ENCODE measurements around the gene CLDN20.
"Not testable (repeated sequence)": the region's sequence is repeated elsewhere in the genome, so short reads cannot be mapped to it uniquely, and the experiment has no call there.

CLDN20 gene

DNA sequence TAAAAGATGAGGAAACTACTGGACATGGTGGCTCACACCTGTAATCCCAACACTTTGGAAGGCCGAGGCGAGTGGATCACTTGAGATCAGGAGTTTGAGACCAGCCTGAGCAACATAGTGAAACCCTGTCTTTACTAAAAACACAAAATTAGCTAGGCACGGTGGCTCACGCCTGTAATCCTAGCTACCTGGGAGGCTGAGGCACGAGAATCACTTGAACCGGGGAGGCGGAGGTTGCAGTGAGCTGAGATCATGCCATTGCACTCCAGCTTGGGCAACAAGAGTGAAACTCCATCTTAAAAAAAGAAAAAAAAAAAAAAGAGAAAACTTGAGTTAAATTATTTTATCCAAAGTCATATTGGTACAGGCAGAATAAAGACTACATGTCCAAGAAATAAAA is 49.1 kb downstream of the CLDN20 start:
- DNase-seq (ENCODE audit: low spot score), result not testable (repeated sequence)

DNA sequence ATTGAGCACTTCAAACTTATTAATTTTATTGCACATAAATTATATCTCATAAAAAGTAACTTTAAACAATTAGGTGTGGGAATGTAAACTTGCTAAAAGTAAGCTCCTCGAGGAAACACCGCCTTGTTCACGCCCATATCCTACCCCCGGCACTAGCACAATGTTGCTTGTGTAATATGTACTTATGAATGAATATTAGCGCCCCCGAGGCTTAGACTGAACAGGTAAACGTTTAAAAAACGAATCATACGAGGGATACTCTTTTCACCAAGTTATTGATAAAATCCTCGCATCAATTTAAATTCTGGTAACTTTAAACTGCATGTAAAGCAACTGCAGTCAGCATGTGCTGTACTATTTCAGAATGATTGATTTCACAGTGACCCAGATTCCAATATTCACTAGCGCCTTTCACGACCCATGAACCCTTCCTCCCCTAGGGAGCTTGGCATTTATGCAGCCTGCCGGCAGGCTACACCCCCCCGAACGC is 49.8 kb downstream of the CLDN20 start:
- DNase-seq (ENCODE audit: low spot score), result no peak

DNA sequence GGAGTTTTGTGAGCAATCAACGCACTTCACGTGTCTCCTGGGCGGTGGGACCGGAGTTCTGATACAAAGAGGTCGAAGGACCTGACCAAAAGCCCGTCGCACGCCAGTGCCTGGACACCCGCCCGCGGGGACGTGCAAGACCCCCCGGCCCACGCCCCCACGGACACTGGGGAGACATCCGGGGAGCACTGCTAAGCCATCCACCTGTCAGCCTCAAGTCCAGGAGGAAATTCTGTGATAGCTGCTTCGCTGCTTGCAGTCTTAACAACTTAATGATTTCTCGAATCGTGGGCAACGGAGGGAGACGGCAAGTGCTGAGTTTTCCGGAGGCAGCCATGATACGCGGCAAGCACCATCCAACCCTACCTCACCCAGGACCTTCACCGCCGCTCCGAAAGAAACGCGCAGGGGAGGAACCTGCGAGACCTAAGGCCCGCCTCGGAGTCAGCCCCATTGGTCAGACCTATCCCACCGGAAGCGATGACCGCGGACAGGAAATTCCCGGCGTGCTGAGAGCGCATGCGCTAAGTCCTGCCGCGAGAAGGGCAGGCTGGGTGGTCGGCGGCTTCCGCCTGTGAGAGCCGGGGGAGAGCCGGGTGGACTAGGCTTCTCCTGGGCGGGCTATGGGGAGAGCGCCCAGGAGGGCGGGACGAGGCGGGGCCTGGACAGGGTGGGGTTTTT is 50.4 kb downstream of the CLDN20 start, which contains the start of gene TFB1M:
TSS of gene TFB1M (minus strand) at position 393 of the 681 bp plus-strand sequence. CDS start at position 337, 56 bp downstream.
- peak; percentile 99 for DNase-seq (ENCODE audit: low spot score)

DNA sequence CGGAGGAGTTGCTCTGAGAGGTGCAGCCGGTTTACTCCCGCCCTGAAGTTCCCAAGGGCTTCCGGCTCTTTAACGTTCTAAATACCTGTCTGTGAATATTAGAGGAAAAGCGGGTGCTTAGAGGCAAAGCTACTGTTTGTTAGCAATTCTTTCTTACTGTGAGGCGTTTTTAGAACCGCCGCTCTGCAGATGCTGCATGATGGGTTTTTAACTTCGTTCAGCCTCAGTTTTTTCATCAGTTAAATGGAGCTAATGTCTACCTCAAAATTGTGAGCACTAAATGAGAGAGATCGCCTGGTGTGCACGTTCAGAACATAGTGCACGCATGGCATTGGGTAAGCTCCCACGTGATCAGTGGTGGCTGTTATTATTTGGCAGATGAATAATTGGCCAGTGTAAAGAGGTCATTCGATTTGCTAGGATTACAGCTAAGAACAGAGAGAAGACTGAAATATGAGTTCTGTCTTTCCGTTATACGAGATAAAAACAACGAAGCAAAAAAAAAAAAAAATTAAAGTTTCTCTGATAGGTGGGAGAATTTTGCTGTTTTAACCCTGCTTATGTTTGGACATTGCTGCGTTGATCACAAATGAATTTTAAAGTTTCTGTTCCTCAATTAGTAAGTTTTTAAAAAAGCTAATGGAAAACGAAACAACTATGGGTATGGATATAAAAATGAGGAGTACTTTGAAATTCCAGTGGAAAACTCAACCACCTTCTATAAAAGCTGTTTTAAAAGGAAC is 51.1 kb downstream of the CLDN20 start:
- DNase-seq (ENCODE audit: low spot score), result no peak

DNA sequence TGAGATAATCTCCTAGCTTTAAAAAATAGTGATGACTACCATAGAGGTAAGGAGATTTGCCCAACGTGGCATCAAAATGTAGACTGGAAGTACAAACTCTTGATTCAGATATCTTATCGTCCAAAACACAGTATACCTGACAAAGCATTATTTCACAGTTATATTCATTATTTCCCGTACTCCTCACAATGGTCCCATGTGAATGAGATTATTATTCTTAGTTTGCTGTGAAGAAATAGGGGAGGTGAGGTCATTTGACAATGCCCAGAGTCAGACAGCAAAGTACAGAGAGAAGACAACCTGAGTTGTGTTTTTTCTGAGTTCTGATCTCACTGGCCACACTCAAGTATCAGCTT is 51.7 kb downstream of the CLDN20 start:
- no peak for DNase-seq (ENCODE audit: low spot score)

DNA sequence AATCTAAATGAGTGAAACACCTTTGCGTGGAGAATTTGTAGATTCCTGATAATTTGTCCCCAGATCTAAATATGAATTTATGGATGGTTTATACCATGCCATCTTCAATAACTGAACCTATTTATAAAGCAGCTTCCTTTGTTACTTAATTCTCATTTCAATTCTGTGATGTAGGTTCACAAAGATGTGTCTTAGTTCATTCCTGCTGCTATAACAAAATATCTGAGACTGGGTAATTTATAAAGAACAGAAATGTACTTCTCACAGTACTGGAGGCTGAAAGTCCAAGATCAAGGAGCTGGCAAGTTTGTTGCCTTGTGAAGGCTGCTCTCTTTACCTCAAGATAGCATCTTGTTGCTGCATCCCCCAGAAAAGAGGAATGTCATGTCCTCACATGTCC is 52.6 kb downstream of the CLDN20 start:
- no peak for DNase-seq (ENCODE audit: low spot score)

DNA sequence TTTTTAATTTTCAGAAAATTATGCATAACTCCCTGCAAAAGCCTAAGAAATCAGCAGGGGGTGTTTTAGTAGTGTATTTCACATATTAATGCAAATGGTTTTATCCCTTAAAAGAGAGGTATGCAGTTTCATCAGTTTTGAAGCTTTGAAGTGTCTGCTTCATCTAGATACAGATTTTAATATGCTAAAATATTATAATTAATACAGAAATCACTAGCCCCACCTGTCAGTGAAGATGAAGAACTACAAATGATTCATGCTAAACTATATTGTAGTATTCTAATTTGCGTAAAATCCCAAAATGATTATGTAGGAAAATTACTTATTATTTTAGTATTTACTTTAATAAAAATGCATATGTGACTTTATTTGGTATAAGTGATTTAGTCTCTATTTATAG is 53.4 kb downstream of the CLDN20 start:
- no peak for DNase-seq (ENCODE audit: low spot score)

DNA sequence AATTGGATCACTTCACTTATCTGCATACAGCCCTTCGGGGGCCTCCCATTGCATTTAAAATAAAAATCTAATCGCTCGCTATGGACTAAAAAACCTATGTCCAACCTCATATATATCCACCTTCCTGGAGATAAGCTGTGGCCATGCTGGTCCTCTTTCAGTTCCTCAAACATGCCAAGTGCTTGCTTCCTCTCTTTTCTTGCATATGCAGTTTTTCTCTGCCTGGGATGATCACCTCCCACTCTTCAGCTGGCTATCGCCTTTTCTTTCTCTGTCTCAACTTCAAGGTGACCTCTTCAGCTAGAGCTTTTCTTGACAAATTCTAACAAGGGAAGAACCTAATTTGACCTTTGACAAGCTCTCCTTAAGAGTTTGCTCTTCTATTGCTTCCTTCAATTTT is 56.1 kb downstream of the CLDN20 start:
- DNase-seq (ENCODE audit: low spot score), result no peak

DNA sequence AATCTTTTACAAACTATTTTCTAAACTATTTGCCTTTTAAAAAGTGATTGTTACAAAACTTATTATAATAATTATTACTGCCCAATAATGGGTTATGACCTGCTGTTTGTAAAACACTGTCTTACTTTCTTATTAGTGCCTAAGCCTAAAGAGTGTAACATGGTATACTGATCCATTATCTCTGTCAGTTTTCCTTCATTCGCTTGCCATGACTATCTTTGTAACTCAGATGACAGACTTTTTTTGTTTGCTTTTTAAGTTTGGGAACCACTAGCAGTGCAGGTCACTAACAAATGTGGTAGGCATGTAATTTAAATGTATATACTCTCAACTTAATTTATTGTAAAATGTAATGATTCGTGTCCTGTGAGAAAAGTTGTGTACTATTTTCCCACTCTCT is 60.4 kb downstream of the CLDN20 start:
- no peak for DNase-seq (ENCODE audit: low spot score)

DNA sequence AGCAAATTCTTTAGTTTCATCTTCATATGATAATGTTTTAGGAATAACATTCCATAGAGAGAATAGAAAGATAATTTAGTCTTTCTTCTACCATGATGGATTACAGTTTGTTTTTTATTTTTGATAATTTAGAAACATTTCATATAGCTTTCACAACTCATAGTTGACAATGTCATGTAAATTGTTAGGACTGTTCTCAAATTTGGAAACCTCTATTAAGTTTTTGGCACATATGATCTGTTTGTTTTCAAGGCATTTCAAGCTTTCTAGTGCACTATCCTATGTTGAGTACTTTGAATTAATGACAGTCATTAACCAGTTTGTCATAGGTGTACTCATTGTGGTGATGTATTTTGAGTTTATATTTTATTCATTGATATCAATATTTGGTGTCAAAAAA is 61.2 kb downstream of the CLDN20 start:
- DNase-seq (ENCODE audit: low spot score), result no peak

DNA sequence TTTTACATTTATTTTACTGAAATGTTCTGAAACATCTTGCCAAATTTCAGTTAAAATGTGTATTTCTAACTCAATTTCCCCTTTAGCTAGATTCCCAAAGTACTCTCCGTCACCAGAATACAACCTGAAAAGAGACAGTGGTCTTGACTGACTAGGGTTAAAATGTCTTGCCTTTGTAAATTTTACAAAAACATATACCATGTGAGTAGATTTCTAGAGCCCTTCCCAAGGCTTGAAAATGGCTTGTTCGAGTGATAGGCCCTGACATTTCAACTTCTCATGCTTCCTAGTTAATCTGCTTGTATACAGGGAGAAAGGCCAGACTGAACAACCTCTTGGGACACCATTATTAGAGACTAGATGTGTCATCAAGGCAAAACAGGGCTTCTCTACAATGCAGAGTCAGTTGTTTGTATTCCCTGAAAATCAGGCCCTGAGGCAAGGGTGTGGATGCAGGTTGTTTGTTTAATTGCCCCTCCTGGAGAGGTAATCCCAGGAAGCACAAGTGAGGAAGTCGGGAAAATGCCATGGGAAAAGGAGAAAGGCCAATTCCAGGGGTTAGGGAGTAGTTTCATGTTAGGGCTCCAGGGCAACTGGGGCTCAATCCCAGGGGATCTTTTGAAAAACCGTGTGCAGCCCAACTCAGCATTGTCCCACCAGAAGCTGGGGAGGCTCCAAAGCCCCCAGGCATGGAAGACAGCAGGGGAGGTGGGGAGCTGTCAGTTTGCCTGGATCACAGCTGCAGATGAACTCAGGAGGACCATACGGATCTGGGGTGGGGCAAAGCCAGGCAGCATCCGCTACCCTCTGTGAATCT is 62.1 kb downstream of the CLDN20 start:
- DNase-seq (ENCODE audit: low spot score), result no peak
